Erythroblast (primary cell): ENCODE measurements around the gene NRBP1.
"Not testable (repeated sequence)": the region's sequence is repeated elsewhere in the genome, so short reads cannot be mapped to it uniquely, and the experiment has no call there.

Experiments
- DNase-seq, 2 experiments: peaks; one replicate each; lab custom pipeline; 2025; lab: John Stamatoyannopoulos, UW
- GATA1 ChIP-seq: IDR thresholded peaks from 2 replicates; pipeline ENCODE4 v1.6.1; 2011; ENCODE audit warnings: low read depth, mild to moderate bottlenecking, control low read depth, low read length, moderate library complexity
- POLR2A ChIP-seq: IDR thresholded peaks from 2 replicates; pipeline ENCODE4 v1.6.1; 2011; ENCODE audit warnings: mild to moderate bottlenecking, low read length

The NRBP1 gene

GRCh38 chr2:27407798-27408491, 20.5 kb upstream of the NRBP1 start:
- peak; percentile 58 to 76 for DNase-seq
- TF ChIP-seq GATA1 (no peak), POLR2A (no peak)

DNA sequence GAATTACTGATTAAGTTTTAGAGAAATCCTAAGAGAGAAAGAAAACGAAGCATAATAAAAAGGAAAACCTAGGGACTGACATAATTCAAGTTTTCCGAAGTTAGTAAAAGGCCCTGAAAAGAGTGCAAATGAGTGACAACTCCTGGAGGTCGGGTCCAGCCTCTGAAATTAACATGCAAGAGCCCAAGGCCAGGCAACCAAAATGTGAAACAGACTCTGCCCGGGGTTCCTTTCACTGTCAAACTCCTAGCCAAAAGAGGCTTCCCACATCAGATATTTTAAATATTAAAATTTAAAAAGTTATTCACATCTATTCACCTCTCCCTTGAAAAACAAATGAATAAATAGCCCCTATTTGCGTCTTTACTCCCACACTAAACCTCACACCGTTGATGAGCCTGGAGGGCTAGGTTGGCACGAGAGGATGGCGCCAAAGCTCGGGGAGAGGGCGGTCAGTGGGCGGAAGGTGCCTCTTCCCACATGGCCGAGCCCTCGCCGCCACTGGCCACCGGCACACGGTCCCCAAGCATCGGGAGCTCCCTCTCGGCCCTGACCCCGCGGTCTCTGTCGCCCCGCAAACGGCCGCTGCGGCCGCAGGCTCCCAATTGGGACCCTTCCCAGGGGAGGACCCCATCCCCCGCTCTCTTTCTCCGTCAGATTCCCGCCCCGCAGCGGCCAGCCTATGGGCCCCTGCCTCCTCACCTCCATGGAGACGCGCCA, 19.7 kb upstream of the NRBP1 start:
- TF ChIP-seq GATA1 (no peak), POLR2A (no peak)
- DNase-seq = peak; percentile 62 to 68

- TF ChIP-seq GATA1 (no peak), POLR2A (peak; percentile 91)
- peak; percentile 97 to 98 for DNase-seq
Observed at GRCh38 chr2:27409321-27410073, 18.9 kb upstream of the NRBP1 start, which contains the start of gene PPM1G. Gene PPM1G, minus strand, starts transcription at chr2:27409591. Its CDS starts 169 bp downstream, at chr2:27409422.

DNA sequence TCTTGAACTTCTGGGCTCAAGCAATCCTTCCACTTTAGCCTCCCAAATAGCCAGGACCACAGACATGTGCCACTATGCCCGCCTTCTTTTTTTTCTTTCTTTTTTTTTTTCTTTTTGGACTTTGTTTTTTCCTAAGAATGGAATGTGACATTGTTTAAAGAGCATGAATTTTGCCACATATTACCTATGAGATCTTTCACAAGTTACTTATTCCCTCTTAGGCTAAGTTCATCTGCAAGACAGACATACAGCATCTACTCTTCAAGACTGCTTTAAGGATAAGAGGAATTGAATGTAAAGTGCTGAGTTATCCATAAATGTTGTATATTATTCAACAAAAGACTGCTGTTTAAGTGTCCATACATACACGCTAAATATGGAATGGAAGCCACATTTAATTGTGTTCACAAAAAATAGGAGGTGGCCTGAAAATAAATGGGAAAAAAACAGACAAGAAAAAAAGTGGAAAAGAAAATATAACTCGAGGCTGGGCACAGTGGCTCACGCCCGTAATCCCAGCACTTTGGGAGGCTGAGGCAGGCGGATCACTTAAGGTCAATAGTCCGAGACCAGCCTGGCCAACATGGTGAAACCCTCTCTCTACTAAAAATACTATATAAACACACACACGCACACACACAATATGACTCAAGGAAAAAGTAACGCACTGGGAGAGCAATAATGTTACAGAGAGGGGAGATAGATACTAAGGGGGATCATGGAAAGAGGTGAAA, 15.8 kb upstream of the NRBP1 start:
- TF ChIP-seq POLR2A (no peak), GATA1 (no peak)
- DNase-seq = no peak

GRCh38 chr2:27416151-27416550, 12.3 kb upstream of the NRBP1 start:
- no peak for DNase-seq
- no peak for TF ChIP-seq GATA1
- no peak for TF ChIP-seq POLR2A

DNA sequence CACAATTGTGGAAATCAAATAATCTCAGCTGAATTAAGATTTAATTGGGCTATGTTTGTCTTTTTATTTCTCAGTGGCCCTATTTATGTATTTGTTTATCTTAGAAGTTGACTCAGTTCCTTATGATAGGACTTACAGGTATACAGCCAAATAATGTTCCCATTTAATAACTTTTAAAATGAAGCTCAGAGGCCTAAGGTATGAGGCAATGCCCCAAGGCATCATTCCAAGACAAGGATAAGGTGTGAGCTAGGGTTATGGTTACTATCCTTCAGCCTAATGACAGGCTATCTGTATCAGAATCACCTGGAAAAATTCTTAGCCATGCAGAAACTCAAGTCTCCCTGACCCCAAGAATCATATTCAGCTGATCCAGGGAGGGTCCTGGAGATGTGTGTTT, 7.4 kb upstream of the NRBP1 start:
- DNase-seq = no peak
- no peak for TF ChIP-seq GATA1
- TF ChIP-seq POLR2A = no peak

DNA sequence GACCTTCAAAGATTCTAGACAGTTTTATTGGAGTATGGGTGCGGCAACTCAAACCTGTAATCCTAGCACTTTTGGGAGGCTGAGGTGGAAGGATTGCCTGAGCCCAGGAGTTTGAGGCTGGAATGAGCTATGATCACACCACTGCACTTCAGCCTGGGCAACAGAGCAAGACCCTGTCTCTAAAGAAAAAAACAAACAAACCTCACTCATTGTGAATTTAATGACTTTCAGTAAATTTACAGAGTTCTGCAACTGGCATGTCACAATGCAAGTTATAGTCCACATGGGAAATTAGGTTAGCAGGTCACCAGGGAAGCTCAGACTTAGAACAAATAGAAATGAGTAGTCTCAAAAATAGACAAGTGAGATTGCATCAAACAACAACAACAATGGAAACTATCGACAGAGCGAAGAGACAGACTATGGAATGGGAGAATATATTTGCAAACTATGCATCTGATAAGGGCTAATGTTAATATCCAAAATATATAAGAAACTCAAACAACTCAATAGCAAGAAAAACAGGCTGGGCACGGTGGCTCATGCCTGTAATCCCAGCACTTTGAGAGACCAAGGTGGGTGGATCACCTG, 6.7 kb upstream of the NRBP1 start:
- DNase-seq = no peak
- no peak for TF ChIP-seq POLR2A
- TF ChIP-seq GATA1 = no peak

DNA sequence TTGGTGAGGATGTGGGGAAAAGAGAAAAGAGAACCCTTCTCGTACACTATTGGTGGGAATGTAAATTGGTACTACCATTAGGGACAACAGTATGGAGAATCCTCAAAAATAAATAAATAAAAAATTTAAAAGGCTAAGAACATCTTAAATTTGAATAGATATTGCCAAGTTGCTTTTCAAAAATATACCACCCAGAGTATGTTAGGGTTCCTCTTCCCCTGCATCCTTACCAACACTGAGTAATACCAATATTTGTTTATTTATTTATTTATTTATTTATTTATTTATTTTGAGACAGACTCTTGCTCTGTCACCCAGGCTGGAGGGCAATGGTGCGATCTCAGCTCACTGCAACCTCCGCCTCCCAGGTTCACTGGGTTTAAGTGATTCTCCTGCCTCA, 5.5 kb upstream of the NRBP1 start:
- TF ChIP-seq POLR2A (no peak), GATA1 (no peak)
- DNase-seq = no peak

DNA sequence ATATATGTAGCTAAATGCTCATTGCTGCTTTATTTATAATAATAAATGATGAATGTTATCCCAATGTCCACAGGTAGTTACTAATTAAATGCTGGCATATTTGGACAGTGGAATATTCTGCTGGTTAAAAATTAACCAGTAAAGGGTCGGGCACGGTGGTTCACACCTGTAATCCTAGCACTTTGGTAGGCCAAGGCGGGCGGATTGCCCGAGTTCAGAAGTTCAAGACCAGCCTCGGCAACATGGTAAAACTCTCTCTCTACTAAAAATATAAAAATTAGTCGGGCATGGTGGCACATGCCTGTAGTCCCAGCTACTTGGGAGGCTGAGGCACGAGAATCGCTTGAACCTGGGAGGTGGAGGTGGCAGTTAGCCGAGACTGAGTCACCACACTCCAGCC, 3.4 kb upstream of the NRBP1 start:
- DNase-seq = not testable (repeated sequence)

GRCh38 chr2:27427863-27428212, 593 bp upstream of the NRBP1 start:
- TF ChIP-seq POLR2A (no peak), GATA1 (no peak)
- DNase-seq = no peak

- TF ChIP-seq GATA1 (no peak), POLR2A (no peak)
- peak; percentile 91 to 93 for DNase-seq
Observed at GRCh38 chr2:27428978-27429541, 629 bp downstream of the NRBP1 start.

DNA sequence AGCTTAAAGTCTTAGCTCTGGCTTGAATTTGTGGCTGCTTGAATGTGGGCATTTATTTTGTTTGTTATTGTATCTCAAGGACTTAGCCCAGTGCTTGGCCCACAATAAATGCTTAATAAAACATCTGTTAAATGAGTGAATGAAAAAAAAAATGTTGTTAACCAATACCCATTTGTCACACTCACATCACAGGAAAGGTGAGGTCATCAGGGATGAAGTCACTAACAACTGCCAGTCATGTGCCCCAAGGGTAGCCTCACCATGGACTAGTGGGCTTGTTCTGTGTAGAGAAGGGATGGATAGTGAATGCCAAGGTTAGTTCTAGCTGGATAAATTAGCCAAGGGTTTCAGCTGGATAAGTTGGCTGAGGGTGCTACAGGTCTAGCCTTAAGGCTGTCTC, 3.0 kb downstream of the NRBP1 start:
- DNase-seq = peak; percentile 44 to 82
- no peak for TF ChIP-seq GATA1

GRCh38 chr2:27435628-27436027, 7.2 kb downstream of the NRBP1 start:
- no peak for DNase-seq
- TF ChIP-seq POLR2A (no peak), GATA1 (no peak)
